SK-N-SH treated with all-trans-retinoic acid at 6 μM for 48 hours (cell line): ENCODE results near the gene PRSS36.

Experiments used
- ATAC-seq: fragments of 200-7000 bp; cut with Tn5 transposase; 3 replicates; pipeline ENCODE4 v1.9.1; 2020; ENCODE audit warnings: mild to moderate bottlenecking, moderate library complexity
- ARNTL ChIP-seq: fragments of 450-650 bp; formaldehyde crosslinking; IDR thresholded peaks from 2 replicates; pipeline ENCODE4 v1.5.0; 2020; ENCODE audit warnings: low read depth, mild to moderate bottlenecking, moderate library complexity, borderline replicate concordance
- BACH2 ChIP-seq: fragments of 250-450 bp; sonication (Bioruptor Pico); IDR thresholded peaks from 2 replicates; pipeline ENCODE4 v1.9.0; 2021; ENCODE audit warnings: mild to moderate bottlenecking, borderline replicate concordance
- CSDC2 ChIP-seq: fragments of 250-450 bp; sonication (Bioruptor Pico); IDR thresholded peaks from 2 replicates; pipeline ENCODE4 v1.5.0; 2020; ENCODE audit warnings: mild to moderate bottlenecking, moderate library complexity
- ESRRG ChIP-seq: fragments of 250-450 bp; sonication (Bioruptor Pico); IDR thresholded peaks from 2 replicates; pipeline ENCODE4 v1.6.1; 2021; ENCODE audit warnings: mild to moderate bottlenecking
- GLIS3 ChIP-seq: fragments of 250-450 bp; sonication (Bioruptor Pico); IDR thresholded peaks from 2 replicates; pipeline ENCODE4 v1.5.0; 2020; ENCODE audit warnings: mild to moderate bottlenecking, moderate library complexity
- ISL1 ChIP-seq: fragments of 250-450 bp; sonication (Bioruptor Pico); IDR thresholded peaks from 2 replicates; pipeline ENCODE4 v2.1.2; 2022; ENCODE audit warnings: mild to moderate bottlenecking, moderate library complexity
- OSR1 ChIP-seq: fragments of 250-450 bp; sonication (Bioruptor Pico); IDR thresholded peaks from 2 replicates; pipeline ENCODE4 v1.8.0; 2022; ENCODE audit warnings: moderate library complexity, mild to moderate bottlenecking, inconsistent platforms
- PPARA ChIP-seq: fragments of 250-450 bp; sonication (Bioruptor Pico); IDR thresholded peaks from 2 replicates; pipeline ENCODE4 v1.5.0; 2020; ENCODE audit warnings: mild to moderate bottlenecking, borderline replicate concordance
- RARB ChIP-seq: fragments of 250-450 bp; sonication (Bioruptor Pico); IDR thresholded peaks from 2 replicates; pipeline ENCODE4 v1.8.0; 2021; ENCODE audit warnings: mild to moderate bottlenecking, moderate library complexity
- SNAI2 ChIP-seq: fragments of 250-450 bp; sonication (Bioruptor Pico); IDR thresholded peaks from 2 replicates; pipeline ENCODE4 v1.5.0; 2020; ENCODE audit warnings: mild to moderate bottlenecking, moderate library complexity
- TCF4 ChIP-seq: fragments of 250-450 bp; sonication (Bioruptor Pico); IDR thresholded peaks from 2 replicates; pipeline ENCODE4 v1.8.0; 2021; ENCODE audit warnings: mild to moderate bottlenecking, moderate library complexity, borderline replicate concordance
- TOX ChIP-seq: fragments of 250-450 bp; sonication (Bioruptor Pico); IDR thresholded peaks from 2 replicates; pipeline ENCODE4 v1.8.0; 2021; ENCODE audit warnings: mild to moderate bottlenecking, moderate library complexity, borderline replicate concordance
- ZFP3 ChIP-seq: fragments of 250-450 bp; sonication (Bioruptor Pico); IDR thresholded peaks from 2 replicates; pipeline ENCODE4 v1.5.0; 2020; ENCODE audit warnings: mild to moderate bottlenecking, moderate library complexity
- ZFP30 ChIP-seq: fragments of 450-650 bp; formaldehyde crosslinking; IDR thresholded peaks from 2 replicates; pipeline ENCODE4 v1.5.0; 2022; ENCODE audit warnings: mild to moderate bottlenecking, moderate library complexity
- ZNF565 ChIP-seq: fragments of 450-650 bp; formaldehyde crosslinking; conservative IDR thresholded peaks from 2 replicates; pipeline ENCODE4 v1.5.0; 2020; ENCODE audit warnings: low read depth, mild to moderate bottlenecking, moderate library complexity
- ZNF70 ChIP-seq: fragments of 450-650 bp; formaldehyde crosslinking; IDR thresholded peaks from 2 replicates; pipeline ENCODE4 v1.5.0; 2020; ENCODE audit warnings: mild to moderate bottlenecking, moderate library complexity
- ZNF8 ChIP-seq: fragments of 450-650 bp; formaldehyde crosslinking; IDR thresholded peaks from 2 replicates; pipeline ENCODE4 v1.5.0; 2020; ENCODE audit warnings: mild to moderate bottlenecking, moderate library complexity
- TF ChIP-seq, protein P1 (sequence below): fragments of 250-450 bp; sonication (Bioruptor Pico); IDR thresholded peaks from 2 replicates; pipeline ENCODE4 v1.5.0; 2020; ENCODE audit warnings: mild to moderate bottlenecking, moderate library complexity
- TF ChIP-seq, protein P2 (sequence below): fragments of 250-450 bp; sonication (Bioruptor Pico); IDR thresholded peaks from 2 replicates; pipeline ENCODE4 v1.8.0; 2020; ENCODE audit warnings: mild to moderate bottlenecking, moderate library complexity, borderline replicate concordance
- TF ChIP-seq, protein P3 (sequence below): fragments of 250-450 bp; sonication (Bioruptor Pico); IDR thresholded peaks from 2 replicates; pipeline ENCODE4 v1.8.0; 2021; ENCODE audit warnings: low read depth, mild to moderate bottlenecking, moderate library complexity, borderline replicate concordance
- TF ChIP-seq, protein P4 (sequence below): fragments of 250-450 bp; sonication (Bioruptor Pico); IDR thresholded peaks from 2 replicates; pipeline ENCODE4 v1.5.1; 2021; ENCODE audit warnings: mild to moderate bottlenecking, moderate library complexity
- TF ChIP-seq, protein P5 (sequence below): fragments of 250-450 bp; sonication (Bioruptor Pico); IDR thresholded peaks from 2 replicates; pipeline ENCODE4 v1.5.1; 2020; ENCODE audit warnings: low read depth, mild to moderate bottlenecking, moderate library complexity

PRSS36 gene

DNA sequence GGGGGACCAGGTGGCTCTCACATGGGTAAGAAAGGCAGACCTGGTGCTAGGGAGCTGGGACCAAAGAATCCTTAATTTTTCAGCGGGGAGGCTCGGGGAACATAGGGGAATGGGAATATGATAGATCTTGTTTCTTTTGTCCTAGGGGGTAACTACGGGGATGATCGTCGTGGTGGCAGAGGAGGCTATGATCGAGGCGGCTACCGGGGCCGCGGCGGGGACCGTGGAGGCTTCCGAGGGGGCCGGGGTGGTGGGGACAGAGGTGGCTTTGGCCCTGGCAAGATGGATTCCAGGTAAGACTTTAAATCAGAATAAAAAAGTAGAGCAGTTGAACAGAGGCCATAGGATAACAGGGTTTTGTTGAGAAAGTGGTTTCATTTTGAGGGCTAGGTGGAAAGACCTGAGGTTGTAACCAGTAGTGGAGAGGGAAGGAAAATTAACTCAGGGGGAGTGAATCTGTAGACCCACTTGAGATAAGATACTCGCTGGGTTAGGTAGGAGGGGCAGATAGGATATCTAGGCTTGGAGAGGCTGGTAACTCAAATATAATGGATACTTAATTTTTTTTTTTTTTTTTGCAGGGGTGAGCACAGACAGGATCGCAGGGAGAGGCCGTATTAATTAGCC, 41.1 kb upstream of the PRSS36 start (continued):
- TF ChIP-seq ZFP30 (CRISPR knock-in tag): no peak
- no peak for TF ChIP-seq CSDC2 (CRISPR knock-in tag)

DNA sequence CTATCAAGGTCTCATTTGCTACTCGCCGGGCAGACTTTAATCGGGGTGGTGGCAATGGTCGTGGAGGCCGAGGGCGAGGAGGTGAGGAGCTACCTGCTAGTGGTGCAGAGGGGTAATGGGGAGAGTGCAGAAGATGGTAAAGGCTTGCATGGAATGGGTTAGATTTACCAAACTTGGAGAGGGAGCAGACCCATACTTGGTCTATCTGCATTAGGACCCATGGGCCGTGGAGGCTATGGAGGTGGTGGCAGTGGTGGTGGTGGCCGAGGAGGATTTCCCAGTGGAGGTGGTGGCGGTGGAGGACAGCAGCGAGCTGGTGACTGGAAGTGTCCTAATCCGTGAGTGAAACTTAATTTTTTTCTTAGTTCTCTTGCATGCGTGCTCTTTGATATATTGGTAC, 40.2 kb upstream of the PRSS36 start:
- TF ChIP-seq CSDC2 (CRISPR knock-in tag) (no peak), ISL1 (CRISPR knock-in tag) (no peak), RARB (CRISPR knock-in tag) (no peak), TOX (CRISPR knock-in tag) (no peak), ZNF8 (CRISPR knock-in tag) (no peak), ZNF565 (CRISPR knock-in tag) (no peak), OSR1 (CRISPR knock-in tag) (no peak), ZNF70 (no peak), BACH2 (no peak)
- TF ChIP-seq, protein P1, sequence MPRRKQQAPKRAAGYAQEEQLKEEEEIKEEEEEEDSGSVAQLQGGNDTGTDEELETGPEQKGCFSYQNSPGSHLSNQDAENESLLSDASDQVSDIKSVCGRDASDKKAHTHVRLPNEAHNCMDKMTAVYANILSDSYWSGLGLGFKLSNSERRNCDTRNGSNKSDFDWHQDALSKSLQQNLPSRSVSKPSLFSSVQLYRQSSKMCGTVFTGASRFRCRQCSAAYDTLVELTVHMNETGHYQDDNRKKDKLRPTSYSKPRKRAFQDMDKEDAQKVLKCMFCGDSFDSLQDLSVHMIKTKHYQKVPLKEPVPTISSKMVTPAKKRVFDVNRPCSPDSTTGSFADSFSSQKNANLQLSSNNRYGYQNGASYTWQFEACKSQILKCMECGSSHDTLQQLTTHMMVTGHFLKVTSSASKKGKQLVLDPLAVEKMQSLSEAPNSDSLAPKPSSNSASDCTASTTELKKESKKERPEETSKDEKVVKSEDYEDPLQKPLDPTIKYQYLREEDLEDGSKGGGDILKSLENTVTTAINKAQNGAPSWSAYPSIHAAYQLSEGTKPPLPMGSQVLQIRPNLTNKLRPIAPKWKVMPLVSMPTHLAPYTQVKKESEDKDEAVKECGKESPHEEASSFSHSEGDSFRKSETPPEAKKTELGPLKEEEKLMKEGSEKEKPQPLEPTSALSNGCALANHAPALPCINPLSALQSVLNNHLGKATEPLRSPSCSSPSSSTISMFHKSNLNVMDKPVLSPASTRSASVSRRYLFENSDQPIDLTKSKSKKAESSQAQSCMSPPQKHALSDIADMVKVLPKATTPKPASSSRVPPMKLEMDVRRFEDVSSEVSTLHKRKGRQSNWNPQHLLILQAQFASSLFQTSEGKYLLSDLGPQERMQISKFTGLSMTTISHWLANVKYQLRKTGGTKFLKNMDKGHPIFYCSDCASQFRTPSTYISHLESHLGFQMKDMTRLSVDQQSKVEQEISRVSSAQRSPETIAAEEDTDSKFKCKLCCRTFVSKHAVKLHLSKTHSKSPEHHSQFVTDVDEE (CRISPR knock-in tag): no peak
- TF ChIP-seq, protein P2, sequence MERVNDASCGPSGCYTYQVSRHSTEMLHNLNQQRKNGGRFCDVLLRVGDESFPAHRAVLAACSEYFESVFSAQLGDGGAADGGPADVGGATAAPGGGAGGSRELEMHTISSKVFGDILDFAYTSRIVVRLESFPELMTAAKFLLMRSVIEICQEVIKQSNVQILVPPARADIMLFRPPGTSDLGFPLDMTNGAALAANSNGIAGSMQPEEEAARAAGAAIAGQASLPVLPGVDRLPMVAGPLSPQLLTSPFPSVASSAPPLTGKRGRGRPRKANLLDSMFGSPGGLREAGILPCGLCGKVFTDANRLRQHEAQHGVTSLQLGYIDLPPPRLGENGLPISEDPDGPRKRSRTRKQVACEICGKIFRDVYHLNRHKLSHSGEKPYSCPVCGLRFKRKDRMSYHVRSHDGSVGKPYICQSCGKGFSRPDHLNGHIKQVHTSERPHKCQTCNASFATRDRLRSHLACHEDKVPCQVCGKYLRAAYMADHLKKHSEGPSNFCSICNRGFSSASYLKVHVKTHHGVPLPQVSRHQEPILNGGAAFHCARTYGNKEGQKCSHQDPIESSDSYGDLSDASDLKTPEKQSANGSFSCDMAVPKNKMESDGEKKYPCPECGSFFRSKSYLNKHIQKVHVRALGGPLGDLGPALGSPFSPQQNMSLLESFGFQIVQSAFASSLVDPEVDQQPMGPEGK (CRISPR knock-in tag): no peak
- TF ChIP-seq, protein P3, sequence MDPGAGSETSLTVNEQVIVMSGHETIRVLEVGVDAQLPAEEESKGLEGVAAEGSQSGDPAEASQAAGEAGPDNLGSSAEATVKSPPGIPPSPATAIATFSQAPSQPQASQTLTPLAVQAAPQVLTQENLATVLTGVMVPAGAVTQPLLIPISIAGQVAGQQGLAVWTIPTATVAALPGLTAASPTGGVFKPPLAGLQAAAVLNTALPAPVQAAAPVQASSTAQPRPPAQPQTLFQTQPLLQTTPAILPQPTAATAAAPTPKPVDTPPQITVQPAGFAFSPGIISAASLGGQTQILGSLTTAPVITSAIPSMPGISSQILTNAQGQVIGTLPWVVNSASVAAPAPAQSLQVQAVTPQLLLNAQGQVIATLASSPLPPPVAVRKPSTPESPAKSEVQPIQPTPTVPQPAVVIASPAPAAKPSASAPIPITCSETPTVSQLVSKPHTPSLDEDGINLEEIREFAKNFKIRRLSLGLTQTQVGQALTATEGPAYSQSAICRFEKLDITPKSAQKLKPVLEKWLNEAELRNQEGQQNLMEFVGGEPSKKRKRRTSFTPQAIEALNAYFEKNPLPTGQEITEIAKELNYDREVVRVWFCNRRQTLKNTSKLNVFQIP (CRISPR knock-in tag): no peak
- no peak for ATAC-seq

DNA sequence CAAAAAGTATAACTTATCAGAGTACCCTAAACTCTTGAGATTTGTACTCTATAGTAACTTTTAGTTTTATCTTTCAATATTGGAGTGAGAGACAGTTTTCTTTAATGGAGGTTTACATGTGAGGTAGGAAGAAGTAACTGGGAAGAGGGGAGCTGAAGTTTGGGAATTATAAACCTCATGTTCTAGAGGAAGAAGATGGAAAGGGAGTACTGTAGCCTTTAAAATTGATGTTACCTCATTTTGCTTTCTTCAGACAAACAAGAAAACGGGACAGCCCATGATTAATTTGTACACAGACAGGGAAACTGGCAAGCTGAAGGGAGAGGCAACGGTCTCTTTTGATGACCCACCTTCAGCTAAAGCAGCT, 39.5 kb upstream of the PRSS36 start:
- TF ChIP-seq, protein P1 (CRISPR knock-in tag): no peak
- TF ChIP-seq ESRRG (CRISPR knock-in tag) (no peak), OSR1 (CRISPR knock-in tag) (no peak), SNAI2 (CRISPR knock-in tag) (no peak), BACH2 (no peak), ZNF8 (CRISPR knock-in tag) (no peak), ZFP30 (CRISPR knock-in tag) (no peak), TCF4 (CRISPR knock-in tag) (no peak), ZNF565 (CRISPR knock-in tag) (no peak), ARNTL (no peak), ISL1 (CRISPR knock-in tag) (no peak), GLIS3 (no peak), PPARA (CRISPR knock-in tag) (no peak), ZFP3 (CRISPR knock-in tag) (no peak), CSDC2 (CRISPR knock-in tag) (no peak), ZNF70 (no peak)
- TF ChIP-seq, protein P4, sequence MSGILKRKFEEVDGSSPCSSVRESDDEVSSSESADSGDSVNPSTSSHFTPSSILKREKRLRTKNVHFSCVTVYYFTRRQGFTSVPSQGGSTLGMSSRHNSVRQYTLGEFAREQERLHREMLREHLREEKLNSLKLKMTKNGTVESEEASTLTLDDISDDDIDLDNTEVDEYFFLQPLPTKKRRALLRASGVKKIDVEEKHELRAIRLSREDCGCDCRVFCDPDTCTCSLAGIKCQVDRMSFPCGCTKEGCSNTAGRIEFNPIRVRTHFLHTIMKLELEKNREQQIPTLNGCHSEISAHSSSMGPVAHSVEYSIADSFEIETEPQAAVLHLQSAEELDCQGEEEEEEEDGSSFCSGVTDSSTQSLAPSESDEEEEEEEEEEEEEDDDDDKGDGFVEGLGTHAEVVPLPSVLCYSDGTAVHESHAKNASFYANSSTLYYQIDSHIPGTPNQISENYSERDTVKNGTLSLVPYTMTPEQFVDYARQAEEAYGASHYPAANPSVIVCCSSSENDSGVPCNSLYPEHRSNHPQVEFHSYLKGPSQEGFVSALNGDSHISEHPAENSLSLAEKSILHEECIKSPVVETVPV: no peak
- TF ChIP-seq, protein P5, sequence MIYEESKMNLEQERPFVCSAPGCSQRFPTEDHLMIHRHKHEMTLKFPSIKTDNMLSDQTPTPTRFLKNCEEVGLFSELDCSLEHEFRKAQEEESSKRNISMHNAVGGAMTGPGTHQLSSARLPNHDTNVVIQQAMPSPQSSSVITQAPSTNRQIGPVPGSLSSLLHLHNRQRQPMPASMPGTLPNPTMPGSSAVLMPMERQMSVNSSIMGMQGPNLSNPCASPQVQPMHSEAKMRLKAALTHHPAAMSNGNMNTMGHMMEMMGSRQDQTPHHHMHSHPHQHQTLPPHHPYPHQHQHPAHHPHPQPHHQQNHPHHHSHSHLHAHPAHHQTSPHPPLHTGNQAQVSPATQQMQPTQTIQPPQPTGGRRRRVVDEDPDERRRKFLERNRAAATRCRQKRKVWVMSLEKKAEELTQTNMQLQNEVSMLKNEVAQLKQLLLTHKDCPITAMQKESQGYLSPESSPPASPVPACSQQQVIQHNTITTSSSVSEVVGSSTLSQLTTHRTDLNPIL (CRISPR knock-in tag): no peak
- ATAC-seq: no peak
